Measurements from ENCODE around the gene EIF3K.
"Not testable (repeated sequence)": the region's sequence is repeated elsewhere in the genome, so short reads cannot be mapped to it uniquely, and the experiment has no call there.

The EIF3K gene, protein sequence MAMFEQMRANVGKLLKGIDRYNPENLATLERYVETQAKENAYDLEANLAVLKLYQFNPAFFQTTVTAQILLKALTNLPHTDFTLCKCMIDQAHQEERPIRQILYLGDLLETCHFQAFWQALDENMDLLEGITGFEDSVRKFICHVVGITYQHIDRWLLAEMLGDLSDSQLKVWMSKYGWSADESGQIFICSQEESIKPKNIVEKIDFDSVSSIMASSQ

DNA sequence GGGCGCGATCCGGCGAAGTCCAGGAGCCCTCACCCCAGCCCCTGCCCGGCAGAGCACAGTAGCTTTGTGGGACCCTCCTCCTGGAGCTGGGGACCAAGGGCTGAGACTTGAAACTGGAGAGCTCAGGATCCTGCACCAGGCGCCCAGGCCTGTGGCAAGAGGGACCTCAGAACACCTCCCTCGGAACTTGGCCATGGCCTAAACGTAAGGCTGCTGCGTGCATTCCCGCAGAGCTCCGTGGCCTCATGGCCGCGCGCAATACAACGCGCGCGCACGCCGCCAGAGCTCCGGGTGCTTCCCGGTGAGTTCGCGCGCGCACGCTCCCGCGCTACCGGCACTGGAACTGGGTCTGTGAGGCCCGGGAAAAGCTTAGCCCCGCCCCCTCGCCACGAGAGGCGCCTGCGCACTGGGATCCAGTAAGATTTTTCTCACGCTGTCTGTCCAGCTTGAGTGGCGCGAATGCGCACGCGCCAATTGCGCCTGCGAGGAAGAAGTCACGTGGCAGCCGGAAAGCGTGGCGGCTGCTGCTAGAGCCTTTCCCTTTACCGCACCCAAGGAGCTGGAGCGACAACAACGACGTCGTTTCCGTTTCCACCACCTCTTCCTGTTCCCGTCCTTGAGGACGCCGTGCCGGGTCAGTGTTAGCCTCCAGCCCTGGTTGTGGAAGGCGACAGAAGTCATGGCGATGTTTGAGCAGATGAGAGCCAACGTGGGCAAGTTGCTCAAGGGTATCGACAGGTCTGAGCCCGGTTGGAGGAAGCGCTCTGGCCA lies at the start of gene EIF3K:
TSS of gene EIF3K (plus strand) at position 599 of the 771 bp plus-strand sequence. CDS start at position 680, 81 bp downstream.
- peak; percentile 97 for DNase-seq

DNA sequence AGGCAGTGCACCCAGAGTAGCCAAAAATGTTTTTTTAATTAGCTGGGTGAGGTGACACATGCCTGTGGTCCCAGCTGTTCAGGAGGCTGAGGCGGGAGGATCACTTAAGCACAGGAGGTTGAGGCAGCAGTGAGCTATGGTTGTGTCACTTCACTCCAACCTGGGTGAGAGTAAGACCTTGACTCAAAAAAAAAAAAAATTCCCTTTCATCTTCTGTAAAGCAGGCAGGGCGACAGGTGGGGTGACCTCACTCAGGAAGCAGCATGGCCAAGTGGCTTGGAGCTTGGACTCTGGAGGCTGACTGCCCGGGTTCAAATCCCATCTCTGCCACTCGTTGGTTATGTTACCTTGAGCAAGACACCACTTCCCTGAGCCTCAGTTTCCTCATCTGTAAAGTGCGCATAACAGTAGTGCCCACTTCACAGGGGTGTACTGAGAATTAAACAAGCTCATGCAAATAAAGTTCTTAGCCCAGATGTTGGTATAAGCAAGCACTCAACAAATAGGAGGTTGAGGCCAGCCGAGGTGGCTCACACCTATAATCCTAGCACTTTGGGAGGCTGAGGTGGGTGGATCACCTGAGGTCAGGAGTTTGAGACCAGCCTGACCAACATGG lies 49.5 kb upstream of the EIF3K start:
- no peak for DNase-seq

DNA sequence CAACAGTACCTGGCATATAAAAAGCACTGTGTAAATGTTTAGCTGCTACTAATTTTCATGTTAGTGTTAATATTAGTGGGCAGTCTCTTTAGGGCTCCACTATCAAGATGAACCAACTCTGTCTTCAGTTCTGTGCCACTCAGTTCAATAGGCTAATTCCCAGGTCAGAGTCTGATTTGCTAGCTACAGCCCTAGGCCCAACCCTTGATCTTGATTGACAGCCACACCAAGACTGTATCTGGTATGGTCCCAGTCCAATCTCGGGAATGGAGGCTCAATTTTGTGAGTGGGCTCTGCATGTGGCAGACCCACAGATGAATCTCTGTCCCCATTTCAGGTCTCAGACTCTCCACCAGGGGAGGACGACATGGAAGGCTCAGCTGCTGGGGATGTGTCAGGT lies 47.3 kb upstream of the EIF3K start:
- DNase-seq: no peak

DNA sequence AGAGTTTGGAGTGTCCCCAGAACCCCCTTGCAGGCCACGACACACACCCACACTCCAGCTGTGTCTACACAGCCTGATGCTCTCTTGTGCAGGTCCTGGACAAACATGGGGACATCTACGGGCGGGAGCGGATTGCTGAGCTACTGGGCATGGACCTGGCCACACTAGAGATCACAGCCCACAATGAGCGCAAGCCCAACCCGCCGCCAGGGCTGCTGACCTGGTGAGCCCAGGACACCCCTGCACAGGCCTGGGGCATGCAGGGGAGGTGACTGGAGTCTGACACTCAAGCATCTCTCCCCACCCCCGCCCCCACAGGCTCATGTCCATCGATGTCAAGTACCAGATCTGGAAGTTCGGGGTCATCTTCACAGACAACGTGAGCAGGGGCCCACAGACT lies 41.2 kb upstream of the EIF3K start:
- DNase-seq: no peak

DNA sequence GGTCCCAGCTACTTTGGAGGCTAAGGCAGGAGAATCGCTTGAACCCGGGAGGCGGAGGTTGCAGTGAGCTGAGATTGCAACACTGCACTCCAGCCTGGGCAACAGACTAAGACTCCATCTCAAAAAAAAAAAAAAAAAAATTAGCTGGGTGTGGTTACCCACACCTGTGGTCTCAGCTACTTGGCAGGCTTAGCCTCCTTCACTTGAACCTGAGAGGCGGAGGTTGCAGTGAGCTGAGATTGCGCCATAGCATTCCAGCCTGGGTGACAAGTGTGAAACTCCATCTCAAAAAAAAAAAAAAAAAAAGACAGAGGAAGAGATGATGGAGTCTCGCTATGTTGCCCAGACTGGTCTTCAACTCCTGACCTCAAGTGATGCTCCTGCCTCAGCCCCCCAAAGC lies 39.7 kb upstream of the EIF3K start:
- peak; percentile 29 for DNase-seq

DNA sequence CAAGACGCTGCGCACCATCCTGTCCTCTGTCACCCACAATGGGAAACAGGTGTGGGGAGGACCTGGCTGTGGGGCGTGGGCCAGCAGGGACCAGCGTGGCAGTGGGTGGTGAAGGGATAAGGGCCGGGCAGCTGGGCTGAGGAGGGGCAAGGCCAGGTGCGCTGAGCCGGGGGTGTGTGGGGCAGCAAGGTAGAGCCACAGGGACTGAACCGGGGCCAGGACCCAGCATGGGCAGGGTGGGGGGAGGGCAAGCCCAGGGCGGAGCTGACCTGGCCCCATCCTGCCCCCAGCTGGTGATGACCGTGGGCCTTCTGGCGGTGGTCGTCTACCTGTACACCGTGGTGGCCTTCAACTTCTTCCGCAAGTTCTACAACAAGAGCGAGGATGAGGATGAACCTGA lies 38.9 kb upstream of the EIF3K start:
- DNase-seq: no peak

DNA sequence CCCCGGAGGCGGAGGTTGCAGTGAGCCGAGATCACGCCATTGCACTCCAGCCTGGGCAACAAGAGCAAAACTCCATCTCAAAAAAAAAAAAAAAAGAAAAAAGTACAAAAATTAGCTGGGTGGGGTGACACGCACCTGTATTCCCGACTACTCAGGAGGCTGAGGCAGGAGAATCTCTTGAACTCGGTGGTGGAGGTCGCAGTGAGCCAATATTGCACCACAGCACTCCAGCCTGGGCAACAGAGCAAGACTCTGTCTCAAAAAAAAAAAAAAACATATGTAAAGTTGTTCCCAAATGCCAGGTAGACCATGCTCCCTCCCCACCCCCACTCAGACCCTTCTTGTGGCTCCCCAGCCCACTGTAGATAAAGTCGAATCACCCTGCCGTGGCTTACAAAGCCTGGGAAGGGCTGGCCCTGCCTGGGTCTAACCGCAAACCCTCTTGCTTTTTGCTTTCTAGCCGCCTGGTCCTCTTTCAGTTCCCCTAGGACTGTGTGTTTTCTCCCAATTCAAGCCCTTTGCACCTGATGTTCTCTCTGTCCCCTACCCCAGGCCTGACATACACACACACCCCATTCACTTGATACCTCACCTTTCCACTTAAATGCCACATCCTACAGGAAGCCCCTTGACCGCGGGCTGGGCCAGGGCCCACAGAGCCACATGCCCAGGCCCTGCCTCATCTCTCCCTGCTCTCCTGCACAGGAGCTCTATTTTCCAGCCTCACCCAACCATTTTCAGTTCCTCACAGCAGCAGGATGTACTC lies 35.6 kb upstream of the EIF3K start:
- DNase-seq: no peak

DNA sequence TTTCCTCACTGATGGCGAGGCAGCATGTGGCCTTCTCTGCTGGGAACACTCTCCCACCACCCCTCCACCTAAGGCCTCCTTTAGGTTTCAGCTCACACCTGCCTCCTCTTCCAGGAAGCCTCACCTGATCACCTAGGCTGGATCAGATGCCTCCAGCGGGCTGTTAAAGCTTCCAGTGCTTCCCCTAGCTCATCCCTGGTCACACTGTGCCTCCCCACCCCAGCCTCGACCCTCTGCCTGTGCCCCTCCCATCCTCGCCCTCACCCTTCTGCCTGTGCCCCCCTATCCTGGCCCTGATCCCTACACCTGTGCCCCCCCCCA lies 35.0 kb upstream of the EIF3K start:
- no peak for DNase-seq

DNA sequence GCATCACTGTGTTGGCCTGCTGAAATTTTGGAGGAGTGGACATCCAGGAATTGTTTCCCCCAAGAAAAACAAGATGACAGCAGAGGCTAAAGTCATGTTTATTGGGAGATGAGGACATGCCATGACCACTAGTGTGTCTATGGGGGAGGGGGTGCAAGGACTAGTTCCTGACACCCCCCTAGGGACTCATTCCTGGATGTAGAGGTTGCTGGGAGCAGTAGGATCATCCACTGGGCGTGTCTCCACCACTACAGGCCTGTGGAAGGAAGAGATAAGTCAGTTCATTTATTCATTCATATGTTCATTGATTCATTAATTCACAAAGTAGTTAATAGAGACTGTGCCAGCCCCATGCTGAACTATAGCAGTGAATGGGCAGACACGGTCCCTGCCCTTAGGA lies 31.4 kb upstream of the EIF3K start:
- no peak for DNase-seq

DNA sequence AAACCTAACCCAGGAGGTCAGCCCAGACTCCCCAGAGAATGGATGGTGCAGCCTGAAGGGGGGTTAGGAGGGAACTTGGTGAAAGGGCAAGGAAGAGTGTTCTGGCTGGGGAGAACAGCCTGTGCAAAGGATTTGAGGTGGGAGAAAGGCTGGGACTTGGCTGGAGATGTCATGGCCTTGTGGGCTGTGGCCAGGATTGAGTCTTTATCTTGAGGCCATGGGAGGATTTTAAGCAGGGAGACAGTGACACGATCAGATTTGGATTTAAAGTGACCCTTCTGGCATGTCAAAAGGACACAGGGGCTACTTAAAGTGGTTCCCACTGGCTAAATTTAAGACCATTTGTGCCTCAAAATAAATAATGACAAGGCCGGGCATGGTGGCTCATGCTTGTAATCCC lies 30.9 kb upstream of the EIF3K start:
- DNase-seq: no peak

DNA sequence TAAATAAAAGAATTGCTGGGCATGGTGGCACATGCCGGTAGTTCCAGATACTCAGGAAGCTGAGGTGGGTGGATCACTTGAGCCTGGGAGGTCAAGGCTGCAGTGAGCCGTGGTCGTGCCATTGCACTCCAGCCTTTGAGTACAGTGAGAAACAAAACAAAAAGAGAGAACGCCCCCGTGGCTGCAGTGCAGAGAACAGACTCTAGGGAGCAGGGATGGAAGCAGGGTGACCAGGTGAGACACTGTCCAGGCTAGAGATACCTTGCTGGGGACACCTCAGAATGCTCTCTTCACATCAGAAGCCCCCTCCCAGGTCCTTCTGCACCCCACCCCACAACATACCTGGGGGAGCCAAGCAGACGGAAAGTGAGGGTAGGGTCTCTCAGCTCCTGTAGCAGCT lies 26.0 kb upstream of the EIF3K start:
- no peak for DNase-seq

DNA sequence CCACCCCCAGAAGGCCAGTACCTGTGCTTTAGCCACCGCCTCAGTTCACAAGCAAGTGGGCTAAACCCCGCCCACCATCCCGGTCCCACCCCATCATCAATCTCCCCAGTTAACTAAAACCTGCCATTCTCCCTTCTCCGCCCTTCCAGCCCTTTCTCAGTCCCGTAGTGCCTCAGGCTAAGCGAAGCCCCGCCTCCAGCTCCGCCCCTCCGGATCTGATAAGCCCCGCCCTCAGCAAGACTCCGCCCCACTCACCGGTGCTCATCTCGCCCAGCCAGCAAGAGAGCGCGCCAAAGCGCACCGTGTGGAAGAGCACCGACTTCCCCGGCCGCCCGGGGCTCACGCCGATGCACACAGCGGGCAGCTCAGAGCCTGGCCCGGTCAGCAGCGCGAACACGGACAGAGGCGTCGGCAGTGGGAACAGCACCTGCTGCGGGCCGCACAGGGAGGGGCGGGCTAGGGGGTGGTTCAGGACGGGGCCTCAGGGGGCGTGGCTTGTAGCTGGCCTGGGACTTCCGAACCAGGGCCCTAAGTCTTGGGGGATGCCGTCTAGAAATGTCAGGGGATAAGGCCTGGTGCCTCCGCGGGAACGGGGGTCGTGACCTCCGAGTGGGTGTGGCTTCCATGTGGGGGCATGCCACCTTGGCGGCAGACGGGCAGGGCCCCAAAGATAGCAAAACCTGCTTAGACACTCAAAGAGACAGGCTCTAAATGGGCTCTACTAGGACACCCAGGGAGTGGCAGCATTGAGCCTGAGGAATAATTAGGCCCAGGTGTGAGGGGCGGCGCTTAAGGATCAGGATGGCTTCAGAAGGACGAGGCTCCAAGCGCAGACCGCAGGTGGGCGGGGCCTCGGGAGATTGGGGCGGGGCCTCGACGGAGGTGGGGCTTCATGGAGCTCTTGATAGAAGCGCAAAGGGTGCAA lies 22.7 kb upstream of the EIF3K start:
- no peak for DNase-seq

DNA sequence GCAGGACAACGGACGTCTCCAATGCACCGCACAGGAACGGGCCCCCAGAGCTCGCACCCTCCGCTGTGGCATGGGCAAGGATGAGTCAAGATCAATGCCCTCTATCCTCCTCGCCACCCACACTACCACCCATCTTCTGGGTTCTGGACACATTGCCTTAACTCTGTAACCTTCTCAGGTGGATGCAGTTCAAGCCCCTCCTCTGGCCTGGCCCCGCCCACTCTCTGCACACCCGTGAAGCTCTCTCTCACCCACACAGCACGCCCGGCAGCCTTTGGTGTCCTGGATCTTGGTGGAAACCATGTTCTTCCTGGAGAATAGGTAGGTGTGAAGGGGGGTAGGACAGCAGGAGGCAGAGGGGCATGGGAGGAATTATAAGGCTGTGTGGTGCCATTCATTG lies 21.9 kb upstream of the EIF3K start:
- DNase-seq: no peak

DNA sequence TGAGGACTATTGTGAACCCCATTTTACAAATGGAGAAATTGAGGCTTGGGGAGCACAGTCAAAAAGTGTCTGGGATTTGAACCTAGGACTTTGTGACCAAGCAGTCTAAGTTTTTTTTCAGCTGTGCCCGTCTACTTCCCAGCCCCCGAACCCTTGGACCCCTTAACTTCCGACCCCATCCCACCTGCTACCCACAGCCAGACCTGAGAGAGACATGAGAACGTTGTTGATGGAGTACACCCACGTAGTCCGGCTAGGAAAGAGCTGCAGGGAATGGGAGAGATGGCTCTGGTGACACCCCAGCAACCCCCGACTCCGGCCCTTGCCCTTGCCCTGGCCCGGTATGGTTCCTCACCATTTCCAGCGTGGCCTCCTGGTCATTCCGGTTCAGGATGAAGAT lies 19.3 kb upstream of the EIF3K start:
- no peak for DNase-seq

DNA sequence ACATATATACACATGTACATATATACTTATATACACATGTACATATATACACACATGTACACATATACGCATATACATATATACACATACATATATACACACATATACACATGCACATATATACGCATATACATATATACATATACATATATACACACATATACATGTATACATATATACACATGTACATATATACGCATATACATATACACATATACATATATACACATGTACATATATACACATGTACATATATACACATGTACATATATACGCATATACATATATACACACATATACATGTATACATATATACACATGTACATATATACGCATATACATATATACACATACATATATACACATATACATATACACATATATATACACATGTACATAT lies 16.1 kb upstream of the EIF3K start:
- DNase-seq: not testable (repeated sequence)

DNA sequence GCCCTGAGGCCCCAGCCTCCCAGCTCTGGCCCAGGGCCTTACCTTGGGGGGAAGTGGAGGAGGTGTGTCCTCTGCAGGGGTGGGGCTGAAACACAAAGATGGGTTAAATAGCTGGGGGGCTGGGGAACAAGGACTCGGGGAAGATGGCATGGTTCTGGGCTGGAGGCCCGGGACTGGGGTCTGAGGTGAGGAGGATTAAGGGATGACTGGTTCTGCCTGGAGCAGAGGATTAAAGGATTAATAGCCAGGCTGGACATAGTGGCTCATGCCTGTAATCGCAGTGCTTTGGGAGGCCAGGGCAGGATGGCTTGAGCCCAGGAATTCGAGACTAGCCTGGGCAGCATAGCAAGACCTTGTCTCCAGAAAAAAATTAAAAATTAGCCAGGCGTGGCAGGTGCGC lies 12.9 kb upstream of the EIF3K start:
- no peak for DNase-seq

DNA sequence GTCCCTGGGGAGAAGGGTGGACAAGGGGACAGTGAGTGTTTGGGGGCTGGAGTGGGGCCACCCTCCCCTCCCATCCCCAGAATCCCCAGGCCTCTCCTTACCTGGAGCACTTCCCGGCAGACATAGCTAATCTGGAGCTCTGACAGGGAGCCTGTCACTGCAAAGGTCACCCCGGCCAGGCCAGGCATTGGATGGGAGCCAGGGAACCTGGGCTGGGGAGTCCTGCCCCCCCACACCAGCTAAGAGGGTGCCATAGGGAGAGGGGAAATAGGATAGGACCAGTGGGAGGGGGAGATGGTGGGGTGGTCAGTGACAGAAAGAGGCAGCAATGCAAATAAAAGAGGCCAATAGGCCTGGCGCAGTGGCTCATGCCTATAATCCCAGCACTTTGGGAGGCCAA lies 4.7 kb upstream of the EIF3K start:
- no peak for DNase-seq

DNA sequence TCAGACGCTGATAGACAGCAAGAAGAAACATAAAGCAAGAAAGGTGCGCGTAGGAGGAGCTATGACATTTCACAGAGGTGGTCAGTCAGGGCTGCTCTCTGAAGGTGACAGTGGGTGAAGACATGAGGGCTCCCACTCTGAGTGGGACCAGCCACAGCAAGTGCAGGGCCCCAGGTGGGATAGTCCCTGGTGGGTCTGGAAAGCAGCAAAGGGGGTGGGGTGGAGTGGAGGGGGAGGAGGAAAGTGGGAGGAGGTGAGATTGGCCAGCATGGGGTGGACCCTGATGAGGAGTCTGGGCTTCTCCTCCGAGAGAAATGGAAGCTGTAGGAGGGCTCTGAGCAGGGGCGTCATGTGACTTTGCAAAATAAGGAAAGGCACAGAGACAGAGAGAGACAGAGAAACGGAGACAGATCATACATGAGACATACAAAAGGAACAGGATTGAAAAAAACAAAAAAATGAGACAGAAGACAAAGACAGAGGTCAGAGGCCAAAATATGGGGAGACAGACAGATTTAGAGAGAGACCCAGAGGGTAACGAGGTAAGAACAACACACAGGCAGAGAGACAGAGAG lies 3.9 kb upstream of the EIF3K start:
- DNase-seq: no peak

DNA sequence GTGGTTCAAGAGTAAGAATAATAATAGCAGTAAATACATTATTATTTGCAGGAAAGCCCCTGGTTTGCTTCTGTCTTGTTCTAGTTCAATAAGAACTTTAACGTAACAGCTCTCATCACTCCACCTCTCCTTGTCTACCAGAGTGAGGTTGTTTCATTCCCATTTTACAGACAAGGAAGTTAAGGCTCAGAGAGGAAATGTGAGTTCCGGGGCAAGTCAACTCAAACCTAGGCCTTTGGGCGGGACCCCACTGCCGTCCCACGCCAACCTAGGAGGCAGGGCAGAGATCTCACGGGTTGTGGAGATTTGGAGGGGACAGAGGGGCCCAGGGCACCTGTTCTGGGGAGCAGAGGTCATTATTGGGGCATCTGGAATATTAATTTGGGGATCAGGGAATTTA lies 2.7 kb upstream of the EIF3K start:
- peak; percentile 13 for DNase-seq

DNA sequence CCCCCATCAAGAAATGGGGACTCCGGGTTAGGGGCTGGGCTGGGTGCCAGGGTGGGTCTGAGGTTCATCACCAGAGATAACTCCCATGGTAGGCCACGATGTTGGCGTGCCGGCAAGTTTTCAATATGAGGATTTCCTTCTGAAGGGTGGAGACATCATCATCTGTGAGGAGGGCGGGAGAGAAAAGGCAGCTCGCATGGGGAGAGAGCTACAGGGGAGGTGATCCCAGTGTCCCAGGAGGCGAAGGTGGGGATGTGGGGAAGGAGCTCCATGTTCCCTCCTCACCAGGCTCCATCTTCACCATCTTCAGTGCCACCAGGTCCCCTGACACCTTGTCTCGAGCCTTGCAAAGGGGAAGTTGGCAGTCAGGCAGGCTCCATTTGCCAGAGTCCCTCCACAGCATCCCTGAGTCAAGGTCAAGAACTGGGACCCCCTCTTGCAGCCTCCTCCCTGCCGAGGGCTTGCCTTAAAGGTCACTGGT lies 1.7 kb upstream of the EIF3K start:
- DNase-seq: no peak

DNA sequence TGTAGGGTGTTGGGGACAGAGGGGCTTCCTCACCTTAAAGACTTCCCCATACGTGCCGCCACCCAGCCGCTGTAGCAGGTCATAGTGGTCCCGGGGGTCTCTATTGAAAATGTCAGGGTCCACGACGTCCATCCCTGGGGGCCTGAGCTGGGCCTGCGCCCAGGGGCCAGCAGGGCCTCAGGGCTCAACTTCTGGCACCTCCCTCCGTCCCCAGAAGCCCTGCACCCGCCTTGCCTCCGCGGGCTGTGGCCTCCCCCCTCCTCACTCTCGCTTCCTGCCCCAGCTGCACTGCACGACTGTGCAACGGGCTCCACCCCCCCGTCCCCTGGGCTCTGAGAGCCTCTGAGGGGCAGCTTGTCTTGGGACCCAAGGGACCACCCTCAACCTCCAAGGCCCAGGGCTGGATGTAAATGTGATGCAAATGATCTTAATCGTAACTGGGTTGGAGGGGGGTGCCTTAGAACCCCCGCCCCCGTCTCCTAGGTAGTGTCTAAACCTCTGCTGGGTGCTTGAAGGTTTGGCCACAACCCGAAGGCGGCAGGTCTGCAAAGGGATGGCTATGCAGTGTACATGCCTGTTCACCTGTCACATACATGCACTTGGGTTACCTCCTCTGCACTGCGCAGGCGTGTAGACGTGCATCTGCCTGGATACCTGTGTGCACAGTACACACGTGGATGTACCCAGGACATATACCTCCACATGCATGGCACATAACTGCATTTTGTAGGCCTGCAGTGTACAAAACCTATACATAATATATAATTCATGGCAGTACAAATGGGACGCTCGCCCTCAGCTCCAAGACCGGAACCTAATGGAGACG lies 1.0 kb upstream of the EIF3K start, which contains the start of gene MAP4K1:
TSS of gene MAP4K1 (minus strand) at position 190 of the 826 bp plus-strand sequence. CDS start at position 132, 58 bp downstream.
- peak; percentile 67 for DNase-seq

Measured in CD4-positive, alpha-beta T cell treated with Interleukin-4 for 4 hours (primary cell).